ENCODE data around the gene IFNL1. TPM values are rescaled to one million over a fixed set of nuclear protein-coding genes. Genes with fewer than 3 reads are reported as not detected.

The IFNL1 gene
- total and polyA plus RNA-seq, 4 donors = not detected

DNA sequence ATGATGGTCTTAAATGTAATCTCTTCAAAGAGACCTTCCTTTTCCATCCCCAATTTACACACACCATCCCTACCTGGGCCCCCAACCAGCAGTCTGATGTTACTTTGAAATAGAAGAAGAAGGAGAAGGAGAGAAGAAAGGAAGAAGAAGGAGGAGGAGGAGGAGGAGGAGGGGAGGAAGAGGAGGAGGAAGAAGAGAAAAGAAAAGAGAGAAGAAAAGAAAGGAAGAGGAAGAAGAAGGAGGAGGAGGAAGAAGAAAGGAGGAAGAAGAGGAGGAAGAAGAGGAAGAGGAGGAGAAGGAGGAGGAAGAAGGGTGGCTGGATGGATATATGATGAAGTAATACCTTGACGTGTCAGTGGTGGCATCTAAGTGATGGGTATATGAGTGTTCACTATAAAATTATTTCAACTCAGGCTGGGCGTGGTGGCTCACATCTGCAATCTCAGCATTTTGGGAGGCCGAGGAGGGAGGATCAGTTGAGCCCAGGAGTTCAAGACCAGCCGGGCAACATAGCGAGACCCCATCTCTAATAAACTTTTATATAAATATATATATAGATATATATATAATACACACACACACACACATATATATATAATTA, 28.1 kb downstream of the IFNL1 start:
- Histone ChIP-seq H3K36me3 (ENCODE audit: control insufficient read depth in 4 of 4, insufficient read depth in 3 of 4, low read depth in 1 of 4, low read length in 3 of 4) (no peaks in the 10 kb centered on the region), H3K9me3 (ENCODE audit: control insufficient read depth in 4 of 4, low read length in 3 of 4) (no peaks in the 10 kb centered on the region), H3K4me1 (ENCODE audit: control insufficient read depth in 4 of 4, insufficient read depth in 4 of 4, low read length in 3 of 4) (peaks cover 3 to 9% (median 7%) of the 10 kb centered on the region in 4 donors), H3K4me3 (ENCODE audit: low read depth in 1 of 3, low read length in 3 of 3) (no peak overlapping the region), H3K9ac (ENCODE audit: low read depth in 1 of 2, low read length in 2 of 2) (no peak overlapping the region), H3K27ac (ENCODE audit: low read depth in 1 of 2, low read length in 2 of 2) (no peak overlapping the region), H3K27me3 (ENCODE audit: control insufficient read depth in 4 of 4, insufficient read depth in 4 of 4, low read length in 3 of 4) (no peaks in the 10 kb centered on the region)
- WGBS = 84% methylated on average over 5 of the region's 5 CpGs
- DNase-seq (ENCODE audit: low spot score) = no peak
- no peak for TF ChIP-seq SP1 (IDR thresholded peaks at IDR 0.05)
- TF ChIP-seq, protein P1, sequence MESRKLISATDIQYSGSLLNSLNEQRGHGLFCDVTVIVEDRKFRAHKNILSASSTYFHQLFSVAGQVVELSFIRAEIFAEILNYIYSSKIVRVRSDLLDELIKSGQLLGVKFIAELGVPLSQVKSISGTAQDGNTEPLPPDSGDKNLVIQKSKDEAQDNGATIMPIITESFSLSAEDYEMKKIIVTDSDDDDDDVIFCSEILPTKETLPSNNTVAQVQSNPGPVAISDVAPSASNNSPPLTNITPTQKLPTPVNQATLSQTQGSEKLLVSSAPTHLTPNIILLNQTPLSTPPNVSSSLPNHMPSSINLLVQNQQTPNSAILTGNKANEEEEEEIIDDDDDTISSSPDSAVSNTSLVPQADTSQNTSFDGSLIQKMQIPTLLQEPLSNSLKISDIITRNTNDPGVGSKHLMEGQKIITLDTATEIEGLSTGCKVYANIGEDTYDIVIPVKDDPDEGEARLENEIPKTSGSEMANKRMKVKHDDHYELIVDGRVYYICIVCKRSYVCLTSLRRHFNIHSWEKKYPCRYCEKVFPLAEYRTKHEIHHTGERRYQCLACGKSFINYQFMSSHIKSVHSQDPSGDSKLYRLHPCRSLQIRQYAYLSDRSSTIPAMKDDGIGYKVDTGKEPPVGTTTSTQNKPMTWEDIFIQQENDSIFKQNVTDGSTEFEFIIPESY (IDR thresholded peaks at IDR 0.05) = no peak
- TF ChIP-seq EGR1 (IDR thresholded peaks at IDR 0.05; ENCODE audit: low read depth in 2 of 2) = no peak
- no peak for TF ChIP-seq JUND (IDR thresholded peaks at IDR 0.05)
- TF ChIP-seq RAD21 (IDR thresholded peaks at IDR 0.05) = no peak
- TF ChIP-seq YY1 (IDR thresholded peaks at IDR 0.05) = no peak

DNA sequence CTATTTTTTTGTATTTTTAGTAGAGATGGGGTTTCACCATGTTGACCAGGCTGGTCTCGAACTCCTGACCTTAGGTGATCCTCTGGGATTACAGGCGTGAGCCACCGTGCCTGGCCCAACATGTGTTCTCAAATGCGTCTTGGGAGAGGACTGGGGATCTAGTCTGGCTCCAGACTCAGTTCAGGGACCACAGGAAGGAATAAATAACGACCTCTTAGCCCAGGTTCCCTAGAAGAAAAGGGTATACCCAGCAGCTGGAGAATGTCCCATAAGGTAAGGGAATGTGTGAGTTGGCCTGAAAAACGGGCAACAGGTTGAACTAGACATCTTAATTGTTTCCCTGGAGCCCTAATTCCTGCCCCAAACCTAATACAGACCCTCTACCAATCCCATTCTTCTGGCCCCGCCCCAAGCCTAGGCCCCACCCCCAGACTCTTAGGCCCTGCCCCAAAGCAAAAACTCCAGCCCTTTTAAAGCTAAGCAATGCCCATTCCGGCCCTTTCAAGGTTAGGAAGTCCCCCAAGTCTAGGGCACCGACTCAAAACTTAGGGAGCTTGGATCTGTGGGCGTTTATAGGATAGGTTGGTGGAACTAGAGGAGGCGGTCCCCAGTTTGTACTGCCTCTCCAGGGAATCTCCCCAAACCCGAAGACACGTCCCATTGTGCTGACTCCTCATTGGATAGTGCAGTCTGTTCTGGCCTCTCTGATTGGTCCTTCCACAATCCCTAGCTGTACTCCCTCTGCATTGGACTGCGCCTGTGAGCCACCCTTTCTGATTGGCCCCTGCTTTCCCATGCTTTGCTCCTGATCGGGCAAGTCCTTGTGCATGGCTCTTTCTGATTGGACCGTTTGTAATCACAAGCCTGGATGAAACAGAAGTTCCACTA, 29.8 kb downstream of the IFNL1 start:
- Histone ChIP-seq H3K27me3 (ENCODE audit: control insufficient read depth in 4 of 4, insufficient read depth in 4 of 4, low read length in 3 of 4) (no peaks in the 10 kb centered on the region), H3K4me1 (ENCODE audit: control insufficient read depth in 4 of 4, insufficient read depth in 4 of 4, low read length in 3 of 4) (peaks cover 0 to 10% (median 3%) of the 10 kb centered on the region in 4 donors), H3K36me3 (ENCODE audit: control insufficient read depth in 4 of 4, insufficient read depth in 3 of 4, low read depth in 1 of 4, low read length in 3 of 4) (no peaks in the 10 kb centered on the region), H3K9ac (ENCODE audit: low read depth in 1 of 2, low read length in 2 of 2) (no peak overlapping the region), H3K27ac (ENCODE audit: low read depth in 1 of 2, low read length in 2 of 2) (no peak overlapping the region), H3K9me3 (ENCODE audit: control insufficient read depth in 4 of 4, low read length in 3 of 4) (no peaks in the 10 kb centered on the region), H3K4me3 (ENCODE audit: low read depth in 1 of 3, low read length in 3 of 3) (no peak overlapping the region)
- TF ChIP-seq, protein P1 (IDR thresholded peaks at IDR 0.05) = no peak
- TF ChIP-seq HNF4A (conservative IDR thresholded peaks at IDR 0.05) (no peak), YY1 (IDR thresholded peaks at IDR 0.05) (no peak), TAF1 (conservative IDR thresholded peaks at IDR 0.05) (no peak), GABPA (IDR thresholded peaks at IDR 0.05 in 1 of 2, conservative IDR thresholded peaks at IDR 0.05 in 1 of 2) (no peak), FOXA1 (IDR thresholded peaks at IDR 0.05) (no peak), SP1 (IDR thresholded peaks at IDR 0.05) (no peak), JUND (IDR thresholded peaks at IDR 0.05) (no peak), EGR1 (IDR thresholded peaks at IDR 0.05; ENCODE audit: low read depth in 2 of 2) (no peak), HNF4G (IDR thresholded peaks at IDR 0.05) (no peak)
- TF ChIP-seq, protein P2, sequence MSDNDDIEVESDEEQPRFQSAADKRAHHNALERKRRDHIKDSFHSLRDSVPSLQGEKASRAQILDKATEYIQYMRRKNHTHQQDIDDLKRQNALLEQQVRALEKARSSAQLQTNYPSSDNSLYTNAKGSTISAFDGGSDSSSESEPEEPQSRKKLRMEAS (IDR thresholded peaks at IDR 0.05) = no peak
- no peak for DNase-seq (ENCODE audit: low spot score)
- 86% methylated on average over 16 of the region's 16 CpGs for WGBS
